ENCODE results near the gene GRK4. TPM values are rescaled to one million over a fixed set of nuclear protein-coding genes. Genes with fewer than 3 reads are reported as not detected.
"Not testable (repeated sequence)": the region's sequence is repeated elsewhere in the genome, so short reads cannot be mapped to it uniquely, and the experiment has no call there.

GRK4 gene
- total RNA-seq = 10 to 100 TPM in 1 of 4 donors, 1 to 10 TPM in 3; 3.9 to 10.2 (median 6.7) TPM
- 1 to 10 TPM in 2 of 3 donors, under 1 TPM in 1; 0.60 to 1.6 (median 1.4) TPM for polyA plus RNA-seq

GRCh38 chr4:2963175-2963965 lies at the start of gene GRK4, which contains the start of gene NOP14:
Gene GRK4 (plus strand): TSS chr4:2963571. CDS start chr4:2964071, 500 bp downstream.
Gene NOP14 (minus strand): TSS chr4:2963406. CDS start chr4:2963319, 87 bp downstream.
- intact Hi-C loops (cut with DNase I) = loop anchor here (2.0 to 10.0 kb wide), 6 partner anchors 111 to 546 kb away; partner anchors contain the start of genes ADD1, CFAP99, FAM193A and HTT
- H3K36me3 ChIP-seq = peaks cover 0 to 2% (median 0%) of the 10 kb centered on the region in 4 donors
- DNase-seq = peak; percentile 99
- no peaks in the 10 kb centered on the region for H3K9me3 ChIP-seq
- no peaks in the 10 kb centered on the region for H3K27me3 ChIP-seq
- peak within 1 kb of the TSS; percentile 83 to 92 (median 86) for H3K27ac ChIP-seq
- WGBS, 2 donors = 0% methylated on average over 105 of the region's 105 CpGs
- peaks cover 0 to 29% (median 24%) of the 10 kb centered on the region in 4 donors for H3K4me1 ChIP-seq
- TF ChIP-seq POLR2AphosphoS5 (IDR thresholded peaks at IDR 0.05) = peak in 3 of 4 donors; percentile 78 to 84 (median 84)
- peak in 1 of 4 experiments; percentile 26 for TF ChIP-seq CTCF (IDR thresholded peaks at IDR 0.05)
- peak in 1 of 2 donors; percentile 18 for TF ChIP-seq POLR2A (IDR thresholded peaks at IDR 0.05)
- peak in 1 of 4 donors; percentile 41 for TF ChIP-seq EP300 (IDR thresholded peaks at IDR 0.05)
- peak within 1 kb of the TSS; percentile 85 to 98 (median 90) for H3K4me3 ChIP-seq

- DNase-seq = no peak
- H3K36me3 ChIP-seq = peaks cover 24 to 78% (median 50%) of the 10 kb centered on the region in 4 donors
Observed at GRCh38 chr4:2914256-2915126, 48.9 kb upstream of the GRK4 start.

GRCh38 chr4:2915789-2916188 lies 47.6 kb upstream of the GRK4 start:
- intact Hi-C loops (cut with DNase I) = no loop called here
- WGBS, 2 donors = 91% methylated on average over 9 of the region's 9 CpGs

More at GRCh38 chr4:2914256-2915126, 48.9 kb upstream of the GRK4 start:
- TF ChIP-seq POLR2AphosphoS5 (IDR thresholded peaks at IDR 0.05) (no peak), EP300 (IDR thresholded peaks at IDR 0.05) (no peak), CTCF (IDR thresholded peaks at IDR 0.05) (no peak), POLR2A (IDR thresholded peaks at IDR 0.05) (no peak)
- Histone ChIP-seq H3K9me3 (no peaks in the 10 kb centered on the region), H3K27ac (no peak overlapping the region), H3K4me3 (no peak overlapping the region), H3K4me1 (no peaks in the 10 kb centered on the region), H3K27me3 (no peaks in the 10 kb centered on the region)
- intact Hi-C loops (cut with DNase I) = no loop called here
- WGBS, 2 donors = 71 to 87% methylated on average over 16 of the region's 16 CpGs

GRCh38 chr4:2916696-2917095 lies 46.7 kb upstream of the GRK4 start:
- H3K4me1 ChIP-seq; H3K4me3 ChIP-seq; H3K9me3 ChIP-seq; H3K27me3 ChIP-seq; intact Hi-C loops (cut with DNase I); H3K27ac ChIP-seq; DNase-seq: not testable (repeated sequence)
- peaks cover 24 to 65% (median 35%) of the 10 kb centered on the region in 4 donors for H3K36me3 ChIP-seq
- WGBS, 2 donors = 97 to 99% methylated on average over 2 of the region's 2 CpGs

More at GRCh38 chr4:2915789-2916188, 47.6 kb upstream of the GRK4 start:
- Histone ChIP-seq H3K36me3 (peaks cover 24 to 74% (median 41%) of the 10 kb centered on the region in 4 donors), H3K9me3 (peaks cover 0 to 2% (median 0%) of the 10 kb centered on the region in 4 donors), H3K4me3 (no peak overlapping the region), H3K27me3 (no peaks in the 10 kb centered on the region), H3K27ac (no peak overlapping the region), H3K4me1 (no peaks in the 10 kb centered on the region)
- no peak for DNase-seq
- TF ChIP-seq POLR2A (IDR thresholded peaks at IDR 0.05) = no peak
- TF ChIP-seq CTCF (IDR thresholded peaks at IDR 0.05) = no peak
- no peak for TF ChIP-seq POLR2AphosphoS5 (IDR thresholded peaks at IDR 0.05)
- no peak for TF ChIP-seq EP300 (IDR thresholded peaks at IDR 0.05)

GRCh38 chr4:2918300-2918699 lies 45.1 kb upstream of the GRK4 start:
- DNase-seq; intact Hi-C loops (cut with DNase I); H3K9me3 ChIP-seq; H3K4me1 ChIP-seq; H3K4me3 ChIP-seq; H3K27me3 ChIP-seq; H3K27ac ChIP-seq: not testable (repeated sequence)
- peaks cover 16 to 62% (median 30%) of the 10 kb centered on the region in 4 donors for H3K36me3 ChIP-seq
- WGBS, 2 donors = 66 to 84% methylated on average over 2 of the region's 2 CpGs

- DNase-seq; H3K4me1 ChIP-seq; H3K4me3 ChIP-seq; H3K27me3 ChIP-seq; H3K27ac ChIP-seq; H3K9me3 ChIP-seq; intact Hi-C loops (cut with DNase I): not testable (repeated sequence)
- peaks cover 16 to 62% (median 32%) of the 10 kb centered on the region in 4 donors for H3K36me3 ChIP-seq
- WGBS, 2 donors = 86 to 94% methylated on average over 8 of the region's 8 CpGs
Observed at GRCh38 chr4:2918714-2919113, 44.7 kb upstream of the GRK4 start.

- DNase-seq; H3K4me3 ChIP-seq; H3K4me1 ChIP-seq; H3K27me3 ChIP-seq; H3K9me3 ChIP-seq; intact Hi-C loops (cut with DNase I); H3K27ac ChIP-seq: not testable (repeated sequence)
- WGBS, 2 donors = 51 to 74% methylated on average over 7 of the region's 7 CpGs
- H3K36me3 ChIP-seq = peaks cover 19 to 63% (median 42%) of the 10 kb centered on the region in 4 donors
Observed at GRCh38 chr4:2922453-2923101, 40.8 kb upstream of the GRK4 start.
